HCT116 (cell line): ENCODE results near the gene LRRN2. TPM values are rescaled to one million over a fixed set of nuclear protein-coding genes. Genes with fewer than 3 reads are reported as not detected.

Experiments
- ATAC-seq: fragments of 200-7000 bp; cut with Tn5 transposase; 2 replicates; pipeline ENCODE4 v1.9.1; 2020; ENCODE audit warnings: mild to moderate bottlenecking, moderate library complexity
- BruUV-seq: library from RNA; stranded (reverse); fragments of 400-500 nt; replicated peaks from 2 replicates; lab custom pipeline; 2021; lab: Mats Ljungman, UMichigan
- CTCF ChIA-PET: fragments of 300-600 bp; sonication (Branson Sonifier 250); formaldehyde crosslinking; loops from one replicate; lab custom pipeline; 2021; ENCODE audit warnings: antibody characterized with exemption; lab: Charles Lee
- POLR2A ChIA-PET: fragments of 300-600, 350-600 bp; sonication (Branson Sonifier 250); formaldehyde crosslinking; loops from one replicate; lab custom pipeline; 2021; ENCODE audit warnings: antibody characterized with exemption; lab: Charles Lee
- RAD21 ChIA-PET, 2 experiments: fragments of 300-600 bp; sonication (Branson Sonifier 250); formaldehyde crosslinking; loops; one replicate each; lab custom pipeline; 2023; ENCODE audit warnings: low total read pairs in 2 of 2; ENCODE audit not compliant: uncharacterized antibody in 2 of 2, unreplicated experiment in 2 of 2, low non-redundant PET in 1 of 2; lab: Charles Lee
- DNase-seq: peaks from one replicate; pipeline ENCODE4 v3.0.0-alpha.2; 2010; ENCODE audit warnings: low read depth, low spot score
- H2AFZ ChIP-seq: fragments of 200-600 bp; shearing (Covaris generic), sonication (generic); 2 replicates; pipeline ENCODE4 v1.6.1; 2017; ENCODE audit warnings: low read depth, mixed run types, mixed read lengths, antibody characterized with exemption, low read length; ENCODE audit not compliant: poor library complexity, severe bottlenecking
- H3K27ac ChIP-seq: 2 replicates; pipeline ENCODE4 v1.5.1; 2012; ENCODE audit warnings: low read depth, low read length
- H3K27me3 ChIP-seq: fragments of 200-600 bp; sonication (generic); 2 replicates; pipeline ENCODE4 v1.6.1; 2016; ENCODE audit warnings: mixed run types, low read length, mixed read lengths; ENCODE audit not compliant: insufficient read depth
- H3K36me3 ChIP-seq, 2 experiments: fragments of 200-500 bp in 1 of 2; fragments of 200-600 bp in 1 of 2; sonication (Bioruptor generic) in 1 of 2; sonication (generic) in 1 of 2; 2 replicates each; pipeline versions ENCODE4 v1.5.1 to v1.6.1; 2014 to 2016; ENCODE audit warnings: low read length in 2 of 2, inconsistent platforms in 1 of 2, mixed read lengths in 1 of 2, mixed run types in 1 of 2; ENCODE audit not compliant: insufficient read depth in 2 of 2, control insufficient read depth in 1 of 2
- H3K4me1 ChIP-seq, 2 experiments: fragments of 200-600 bp in 1 of 2; sonication (generic) in 1 of 2; 2 replicates each; pipeline versions ENCODE4 v1.5.1 to v1.6.1; 2012 to 2017; ENCODE audit warnings: low read length in 2 of 2, inconsistent platforms in 1 of 2, mild to moderate bottlenecking in 1 of 2, mixed read lengths in 1 of 2, mixed run types in 1 of 2, moderate library complexity in 1 of 2; ENCODE audit not compliant: insufficient read depth in 2 of 2, control insufficient read depth in 1 of 2
- H3K4me2 ChIP-seq: fragments of 200-600 bp; sonication (generic); 2 replicates; pipeline ENCODE4 v1.6.1; 2017; ENCODE audit warnings: mixed run types, low read length, mixed read lengths
- H3K4me3 ChIP-seq, 2 experiments: fragments of 200-600 bp in 1 of 2; sonication (generic) in 1 of 2; replicated peaks in 1 of 2; 2 replicates each; pipeline ENCODE4 v1.5.1; 2011 to 2016; ENCODE audit warnings: low read length in 2 of 2, control low read depth in 1 of 2, low read depth in 1 of 2, mild to moderate bottlenecking in 1 of 2, mixed read lengths in 1 of 2, mixed run types in 1 of 2
- H3K79me2 ChIP-seq: fragments of 200-600 bp; sonication (generic); 2 replicates; pipeline ENCODE4 v1.6.1; 2017; ENCODE audit warnings: mild to moderate bottlenecking, mixed run types, low read length, moderate library complexity, mixed read lengths; ENCODE audit not compliant: insufficient read depth
- H3K9ac ChIP-seq: fragments of 200-600 bp; sonication (generic); 2 replicates; pipeline ENCODE4 v1.6.1; 2016; ENCODE audit warnings: low read length, mixed read lengths
- H3K9me2 ChIP-seq: fragments of 200-600 bp; sonication (generic), shearing (Covaris generic); 2 replicates; pipeline ENCODE4 v1.6.1; 2017; ENCODE audit warnings: mixed run types, mild to moderate bottlenecking, moderate library complexity; ENCODE audit not compliant: insufficient read depth
- H3K9me3 ChIP-seq, 2 experiments: fragments of 200-500 bp in 1 of 2; fragments of 200-600 bp in 1 of 2; sonication (Bioruptor generic) in 1 of 2; sonication (generic) in 1 of 2; 2 replicates each; pipeline ENCODE4 v1.6.1; 2014 to 2017; ENCODE audit warnings: low read length in 2 of 2, mixed read lengths in 2 of 2, inconsistent platforms in 1 of 2, low read depth in 1 of 2, mild to moderate bottlenecking in 1 of 2, mixed run types in 1 of 2, moderate library complexity in 1 of 2; ENCODE audit not compliant: control insufficient read depth in 1 of 2, insufficient read depth in 1 of 2
- H4K20me1 ChIP-seq: fragments of 200-600 bp; sonication (generic), shearing (Covaris generic); 2 replicates; pipeline ENCODE4 v1.6.1; 2017; ENCODE audit warnings: mixed run types, mild to moderate bottlenecking, moderate library complexity; ENCODE audit not compliant: insufficient read depth
- CBX3 ChIP-seq: IDR thresholded peaks from 2 replicates; pipeline ENCODE4 v1.6.1; 2012; ENCODE audit warnings: low read depth
- CEBPB ChIP-seq: IDR thresholded peaks from 2 replicates; pipeline ENCODE4 v1.6.1; 2012; ENCODE audit warnings: low read depth
- CTCF ChIP-seq, 3 experiments: fragments of 200-600 bp in 1 of 3; sonication (generic) in 1 of 3; IDR thresholded peaks in 2 of 3; conservative IDR thresholded peaks in 1 of 3; 2 replicates each; pipeline ENCODE4 v1.5.1; 2012 to 2017; ENCODE audit warnings: low read depth in 2 of 3, low read length in 2 of 3, antibody characterized with exemption in 1 of 3, borderline replicate concordance in 1 of 3, control low read depth in 1 of 3, mild to moderate bottlenecking in 1 of 3, mixed read lengths in 1 of 3, mixed run types in 1 of 3, moderate library complexity in 1 of 3; ENCODE audit not compliant: insufficient read depth in 1 of 3
- ELF1 ChIP-seq: IDR thresholded peaks from 2 replicates; pipeline ENCODE4 v1.6.1; 2012; ENCODE audit warnings: low read depth, borderline replicate concordance
- EZH2 ChIP-seq: fragments of 200-600 bp; sonication (generic); IDR thresholded peaks from 2 replicates; pipeline ENCODE4 v1.6.1; 2017; ENCODE audit warnings: antibody characterized with exemption, mixed run types
- EZH2phosphoT487 ChIP-seq: fragments of 200-600 bp; IDR thresholded peaks from 2 replicates; pipeline ENCODE4 v1.6.1; 2018; ENCODE audit warnings: antibody characterized with exemption, borderline replicate concordance
- FOSL1 ChIP-seq: IDR thresholded peaks from 2 replicates; pipeline ENCODE4 v1.6.1; 2012; ENCODE audit warnings: low read depth
- JUND ChIP-seq: IDR thresholded peaks from 2 replicates; pipeline ENCODE4 v1.6.1; 2012
- MAX ChIP-seq: IDR thresholded peaks from 2 replicates; pipeline ENCODE4 v1.6.1; 2012
- POLR2A ChIP-seq: IDR thresholded peaks from 2 replicates; pipeline ENCODE4 v1.7.0; 2011; ENCODE audit warnings: borderline replicate concordance; ENCODE audit not compliant: insufficient read depth, insufficient read length; ENCODE audit errors: extremely low read depth
- POLR2AphosphoS5 ChIP-seq: IDR thresholded peaks from 2 replicates; pipeline ENCODE4 v1.6.1; 2011; ENCODE audit warnings: mild to moderate bottlenecking, low read depth, low read length, moderate library complexity
- RAD21 ChIP-seq: IDR thresholded peaks from 2 replicates; pipeline ENCODE4 v1.6.1; 2012; ENCODE audit warnings: low read depth, mild to moderate bottlenecking
- REST ChIP-seq: IDR thresholded peaks from 2 replicates; pipeline ENCODE4 v1.6.1; 2012; ENCODE audit warnings: low read depth
- SP1 ChIP-seq: IDR thresholded peaks from 2 replicates; pipeline ENCODE4 v1.6.1; 2012; ENCODE audit warnings: low read depth
- SRF ChIP-seq: IDR thresholded peaks from 2 replicates; pipeline ENCODE4 v1.6.1; 2012; ENCODE audit warnings: low read depth
- YY1 ChIP-seq: IDR thresholded peaks from 2 replicates; pipeline ENCODE4 v1.6.1; 2011; ENCODE audit warnings: low read length, low read depth, moderate library complexity, mild to moderate bottlenecking; ENCODE audit not compliant: insufficient replicate concordance; ENCODE audit errors: extremely low read depth
- ZBTB33 ChIP-seq: IDR thresholded peaks from 2 replicates; pipeline ENCODE4 v1.6.1; 2011; ENCODE audit warnings: mild to moderate bottlenecking, low read length, moderate library complexity; ENCODE audit not compliant: insufficient replicate concordance; ENCODE audit errors: extremely low read depth
- ZNF274 ChIP-seq: fragments of 200-500 bp; sonication (Bioruptor generic); IDR thresholded peaks from 2 replicates; pipeline ENCODE4 v1.6.1; 2014; ENCODE audit warnings: mild to moderate bottlenecking, low read depth, low read length, inconsistent platforms
- intact Hi-C: fragments of 100-400 bp; cut with micrococcal nuclease; formaldehyde crosslinking; loops from 2 replicates; pipeline ENCODE4 v1.10.0; 2022
- total RNA-seq: library from RNA; stranded (reverse); gene quantifications from one replicate; pipeline ENCODE4 v1.2.1, GENCODE V29; 2021; ENCODE audit not compliant: unreplicated experiment
- TF ChIP-seq, protein P1 (sequence below): IDR thresholded peaks from 2 replicates; pipeline ENCODE4 v1.6.1; 2012

LRRN2 gene
- total RNA-seq, 1 experiment from 2014 or later = 3.2 TPM

DNA sequence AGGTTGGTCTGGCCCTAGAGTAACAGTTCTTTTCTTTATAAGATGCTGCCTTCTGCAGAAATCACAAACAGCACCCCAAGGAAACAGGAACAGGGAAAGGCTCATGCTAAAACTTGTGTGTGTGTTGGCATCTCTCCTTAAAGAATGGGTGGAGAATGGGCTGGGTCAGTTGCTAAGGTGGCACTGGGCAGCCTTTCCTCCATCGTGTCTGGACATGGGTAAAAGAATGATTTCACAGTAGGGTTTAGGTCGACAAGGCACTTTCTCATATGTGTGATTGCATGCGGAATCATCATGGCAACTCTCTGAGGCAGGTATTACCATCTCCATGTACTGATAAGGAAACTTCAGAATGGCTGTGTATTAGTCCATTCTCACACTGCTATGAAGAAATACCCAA lies 40.3 kb downstream of the LRRN2 start:
- Histone ChIP-seq H4K20me1 (no peaks in the 10 kb centered on the region), H3K4me1 (peaks cover 4 to 13% of the 10 kb centered on the region in 2 experiments; a peak in 3 of 4 replicates), H3K9ac (no peak overlapping the region), H3K4me2 (no peak overlapping the region), H3K79me2 (no peaks in the 10 kb centered on the region), H3K27me3 (no peaks in the 10 kb centered on the region), H2AFZ (no peak overlapping the region), H3K9me3 (no peaks in the 10 kb centered on the region), H3K27ac (no peak overlapping the region), H3K9me2 (no peaks in the 10 kb centered on the region), H3K4me3 (no peak overlapping the region), H3K36me3 (no peaks in the 10 kb centered on the region)
- ChIA-PET RAD21 (no interaction called here), POLR2A (no interaction called here), CTCF (no interaction called here)
- intact Hi-C loops = no loop called here
- TF ChIP-seq FOSL1 (no peak), REST (no peak), RAD21 (no peak), ZBTB33 (no peak), CEBPB (no peak), ELF1 (no peak), JUND (no peak), POLR2A (no peak), EZH2 (no peak), ZNF274 (no peak), YY1 (no peak), SRF (no peak), MAX (no peak), CBX3 (no peak), CTCF (IDR thresholded peaks at IDR 0.05 in 2 of 3, conservative IDR thresholded peaks at IDR 0.05 in 1 of 3; ENCODE audit: borderline replicate concordance in 1 of 3, insufficient read depth in 1 of 3, low read depth in 2 of 3, low read length in 2 of 3) (no peak), EZH2phosphoT487 (no peak), SP1 (no peak), POLR2AphosphoS5 (no peak)
- TF ChIP-seq, protein P1, sequence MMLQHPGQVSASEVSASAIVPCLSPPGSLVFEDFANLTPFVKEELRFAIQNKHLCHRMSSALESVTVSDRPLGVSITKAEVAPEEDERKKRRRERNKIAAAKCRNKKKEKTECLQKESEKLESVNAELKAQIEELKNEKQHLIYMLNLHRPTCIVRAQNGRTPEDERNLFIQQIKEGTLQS = no peak
- DNase-seq = no peak
- ATAC-seq = no peak
- no TSS peak for BruUV-seq
